Activated CD4-positive, alpha-beta T cell treated with anti-CD3 and anti-CD28 coated beads, Interleukin-2, amount 50 U/mL, for 16 hours (primary cell): ENCODE data around the gene NFKBIL1.

Experiments used
- DNase-seq: peaks from one replicate; pipeline ENCODE4 v3.0.0-alpha.2; 2020

NFKBIL1 gene

GRCh38 chr6:31567531-31568370, 20.3 kb downstream of the NFKBIL1 start:
- peak; percentile 50 for DNase-seq

GRCh38 chr6:31568537-31568961, 21.1 kb downstream of the NFKBIL1 start:
- peak; percentile 95 for DNase-seq

- DNase-seq = no peak
Measured at GRCh38 chr6:31569861-31570536, 22.6 kb downstream of the NFKBIL1 start.

GRCh38 chr6:31572041-31572911, 24.9 kb downstream of the NFKBIL1 start, which contains the start of gene LTA:
TSS of gene LTA (plus strand) at chr6:31572289. CDS start at chr6:31572743, 454 bp downstream.
- DNase-seq = peak; percentile 87

- DNase-seq = no peak
Measured at GRCh38 chr6:31573239-31574105, 26.1 kb downstream of the NFKBIL1 start.

- DNase-seq = peak; percentile 59
Measured at GRCh38 chr6:31574106-31575061, 27.0 kb downstream of the NFKBIL1 start.

GRCh38 chr6:31575335-31575901, 28.0 kb downstream of the NFKBIL1 start, which contains the start of gene TNF:
TSS of gene TNF (plus strand) at chr6:31575565. CDS start at chr6:31575742, 177 bp downstream.
- peak; percentile 96 for DNase-seq

- DNase-seq = no peak
Measured at GRCh38 chr6:31575952-31576685, 28.7 kb downstream of the NFKBIL1 start.

GRCh38 chr6:31576897-31577578, 29.6 kb downstream of the NFKBIL1 start:
- DNase-seq = peak; percentile 81

- no peak for DNase-seq
Measured at GRCh38 chr6:31577579-31577966, 30.2 kb downstream of the NFKBIL1 start.

- DNase-seq = no peak
Measured at GRCh38 chr6:31578184-31579118, 31.0 kb downstream of the NFKBIL1 start.

GRCh38 chr6:31579119-31579505, 31.7 kb downstream of the NFKBIL1 start:
- no peak for DNase-seq

- DNase-seq = peak; percentile 53
Measured at GRCh38 chr6:31579546-31580437, 32.4 kb downstream of the NFKBIL1 start.

GRCh38 chr6:31580438-31580740, 33.0 kb downstream of the NFKBIL1 start:
- DNase-seq = no peak

GRCh38 chr6:31580807-31581433, 33.5 kb downstream of the NFKBIL1 start:
- DNase-seq = peak; percentile 92

GRCh38 chr6:31581434-31582229, 34.2 kb downstream of the NFKBIL1 start:
- DNase-seq = no peak
